GM19452 (cell line): ENCODE data around the gene NACC1.

Source experiments
- ATAC-seq: cut with Tn5 transposase; IDR thresholded peaks from one replicate; pipeline ENCODE4 v1.9.1; 2021; ENCODE audit not compliant: unreplicated experiment

The NACC1 gene

GRCh38 chr19:13087795-13088537, 30.1 kb upstream of the NACC1 start:
- ATAC-seq, result no peak

- ATAC-seq, result no peak
Measured at GRCh38 chr19:13089139-13089856, 28.8 kb upstream of the NACC1 start.

DNA sequence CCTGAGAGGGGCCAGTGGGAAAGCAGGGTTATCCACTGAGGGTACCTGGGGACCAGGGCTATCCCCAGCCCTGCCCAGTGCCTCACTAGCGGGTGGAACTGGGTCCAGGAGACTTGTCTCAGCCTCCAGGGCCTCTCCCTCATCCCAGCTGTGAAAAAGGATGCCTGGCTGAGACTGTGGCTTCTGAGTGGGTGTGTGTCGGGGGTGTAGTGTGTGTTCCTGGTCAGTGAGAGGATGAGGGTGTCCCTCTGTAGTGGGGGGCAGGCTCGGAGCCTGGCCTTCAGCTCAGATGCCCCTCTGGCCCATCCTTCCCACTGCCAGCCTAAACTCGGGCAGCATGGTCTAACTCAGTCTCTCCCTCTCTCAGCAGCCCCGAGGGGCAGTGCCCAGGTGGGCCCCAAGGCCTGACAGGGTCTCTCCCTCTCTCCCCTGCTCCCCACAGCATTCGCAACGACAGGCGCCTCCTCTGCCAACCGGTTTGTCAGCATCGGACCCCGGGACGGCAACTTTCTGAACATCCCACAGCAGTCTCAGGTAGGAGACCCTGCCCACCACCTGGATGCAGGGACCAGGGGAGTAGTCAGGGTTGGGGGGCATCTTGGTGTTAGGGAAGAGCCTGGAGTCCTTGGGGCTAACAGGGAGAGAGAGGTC, 28.1 kb upstream of the NACC1 start:
- no peak for ATAC-seq

GRCh38 chr19:13090511-13091231, 27.4 kb upstream of the NACC1 start:
- no peak for ATAC-seq

DNA sequence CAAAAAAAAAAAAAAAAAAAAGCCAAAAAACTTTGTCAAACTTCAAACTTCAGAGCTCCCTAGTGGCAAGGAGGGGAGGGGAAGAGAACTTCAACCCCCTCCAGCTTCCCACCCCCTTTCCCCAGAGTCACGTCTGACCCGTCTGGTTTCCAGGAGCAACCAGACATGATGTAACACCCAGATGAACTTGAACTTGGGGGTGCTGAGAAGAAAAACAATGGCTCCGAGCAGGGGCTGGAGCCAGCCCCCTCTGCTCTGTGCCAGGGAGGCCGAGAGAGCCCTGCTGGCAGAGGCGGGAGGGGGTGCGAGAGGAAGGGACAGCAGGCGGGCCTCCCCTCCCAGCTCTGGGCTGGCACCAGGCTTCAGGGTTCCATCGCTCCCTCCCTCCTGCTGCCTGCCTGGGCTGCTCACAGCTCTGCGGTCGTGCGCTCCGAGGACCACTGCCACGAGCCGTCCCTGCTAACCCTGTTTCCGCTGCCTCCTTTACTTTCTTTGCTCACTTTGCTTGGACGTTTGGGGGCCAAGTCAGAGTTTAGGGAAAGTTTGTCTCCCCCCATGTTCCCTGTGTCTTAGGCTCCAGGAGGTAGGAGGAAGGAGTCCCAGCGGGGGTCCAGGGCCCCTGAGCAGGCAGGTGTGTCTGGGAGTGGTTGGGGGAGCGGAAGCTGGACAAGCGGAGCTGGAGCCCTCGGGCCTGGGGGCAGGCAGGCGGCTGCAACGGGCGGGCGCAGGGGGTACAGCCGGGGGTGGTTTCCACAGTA, 26.5 kb upstream of the NACC1 start:
- no peak for ATAC-seq

DNA sequence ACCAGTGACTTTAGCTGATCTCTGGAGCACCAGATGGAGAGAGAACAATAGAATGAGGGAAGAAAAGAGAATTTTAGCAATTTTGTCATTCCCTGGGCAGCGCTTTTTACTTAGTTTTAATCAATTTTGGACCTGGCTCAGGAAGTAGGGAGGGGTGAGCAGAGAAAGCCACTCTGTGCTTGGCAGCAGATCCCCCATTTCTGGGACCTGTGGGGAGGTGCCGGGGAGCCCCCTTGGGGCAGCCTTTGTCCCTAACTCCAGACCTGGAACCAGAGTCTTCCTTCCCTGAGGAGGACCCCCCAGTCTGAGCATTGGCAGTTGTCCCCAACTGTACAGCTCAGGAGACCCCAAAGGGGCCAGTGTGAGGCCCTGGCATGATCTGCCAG, 25.9 kb upstream of the NACC1 start:
- no peak for ATAC-seq

DNA sequence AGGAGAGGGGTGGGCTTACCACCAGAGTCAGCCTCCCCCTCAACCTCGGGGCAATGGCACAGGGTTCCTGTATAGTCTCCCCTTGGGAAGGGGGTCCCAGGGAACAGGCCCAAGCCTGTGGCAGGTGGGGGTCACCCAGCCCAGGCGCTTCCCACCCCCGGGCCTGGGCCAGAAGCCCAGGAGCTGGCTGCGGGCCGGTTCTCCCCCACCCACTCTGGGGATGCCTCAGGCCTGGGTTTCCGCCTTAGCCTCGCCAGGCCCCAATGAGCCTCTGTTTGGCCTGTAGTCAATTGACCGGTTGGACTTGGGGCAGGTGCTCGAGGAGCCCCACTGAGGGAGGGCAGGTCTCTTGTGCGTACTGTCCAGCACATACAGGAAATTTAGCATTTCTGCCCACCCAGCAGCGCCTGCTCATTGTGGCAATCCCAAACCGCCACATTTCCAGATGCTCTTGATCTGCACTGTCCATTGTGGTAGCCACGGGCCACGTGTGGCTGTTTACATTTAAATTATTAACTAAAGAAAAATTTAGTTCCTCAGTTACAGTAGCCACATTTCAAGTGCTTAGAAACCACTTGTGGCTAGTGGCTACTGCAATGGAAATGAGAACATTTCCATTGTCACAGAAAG, 25.3 kb upstream of the NACC1 start:
- ATAC-seq, result no peak

DNA sequence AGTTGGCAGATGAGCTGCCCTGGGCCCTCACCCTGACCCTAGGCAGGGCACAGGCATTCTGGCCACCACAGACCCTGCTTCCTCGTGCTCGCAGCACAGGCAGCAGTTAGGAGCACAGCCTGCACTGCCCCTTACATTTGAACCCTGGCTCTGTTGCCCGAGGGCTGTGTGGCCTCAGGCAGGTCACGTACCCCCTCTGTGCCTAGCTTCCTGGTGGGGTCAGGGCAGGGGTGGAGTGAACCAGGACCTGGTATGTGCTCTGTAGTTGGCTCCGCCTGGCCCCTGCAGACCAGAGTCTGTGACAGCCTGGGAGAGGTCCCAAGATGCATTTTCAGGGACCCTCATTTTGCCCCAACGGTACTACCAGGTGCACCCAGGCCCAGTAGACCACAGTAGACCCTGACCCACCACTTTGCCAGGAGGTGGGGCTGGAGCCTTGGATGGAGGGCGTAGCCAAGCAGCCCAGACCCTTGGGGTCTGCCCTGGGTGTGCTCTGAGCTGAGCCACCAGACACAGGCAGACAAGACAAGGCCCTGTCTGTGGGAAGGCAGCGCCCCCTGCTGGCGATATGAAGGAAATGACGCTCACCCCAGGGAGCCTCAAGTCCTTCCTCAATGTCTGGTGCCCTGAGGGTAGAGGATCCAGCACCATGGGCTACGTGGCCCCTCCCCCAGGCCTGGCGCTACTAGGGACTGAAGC, 24.5 kb upstream of the NACC1 start:
- no peak for ATAC-seq

- no peak for ATAC-seq
Measured at GRCh38 chr19:13094106-13094504, 24.0 kb upstream of the NACC1 start.

GRCh38 chr19:13094771-13095392, 23.2 kb upstream of the NACC1 start:
- no peak for ATAC-seq

GRCh38 chr19:13095393-13095784, 22.7 kb upstream of the NACC1 start:
- no peak for ATAC-seq

- no peak for ATAC-seq
Measured at GRCh38 chr19:13095934-13096927, 21.8 kb upstream of the NACC1 start.

GRCh38 chr19:13097033-13097462, 21.0 kb upstream of the NACC1 start:
- no peak for ATAC-seq

- ATAC-seq, result no peak
Measured at GRCh38 chr19:13097463-13098258, 20.4 kb upstream of the NACC1 start.

- no peak for ATAC-seq
Measured at GRCh38 chr19:13098277-13099072, 19.6 kb upstream of the NACC1 start.
